ENCODE results near the gene SMPD4. TPM values are rescaled to one million over a fixed set of nuclear protein-coding genes. Genes with fewer than 3 reads are reported as not detected.

The SMPD4 gene
- polyA plus RNA-seq, 1 donor from 2014 or later = 40.6 TPM

- Histone ChIP-seq H3K79me2 (replicated peaks; ENCODE audit: insufficient read depth, low read length) (no peaks in the 10 kb centered on the region), H4K20me1 (ENCODE audit: insufficient read depth) (no peaks in the 10 kb centered on the region), H3K9me3 (ENCODE audit: low read length) (no peaks in the 10 kb centered on the region), H3K4me3 (ENCODE audit: low read length) (no peak overlapping the region), H3F3A (ENCODE audit: insufficient read depth, low read length, poor library complexity, severe bottlenecking) (no peaks in the 10 kb centered on the region), H3K4me2 (ENCODE audit: low read length) (no peak overlapping the region), H3K9me2 (ENCODE audit: insufficient read depth, low read length) (no peaks in the 10 kb centered on the region), H3K27ac (ENCODE audit: low read length) (no peak overlapping the region), H3K36me3 (ENCODE audit: insufficient read depth, low read length) (no peaks in the 10 kb centered on the region), H3K9ac (ENCODE audit: low read length) (no peak overlapping the region), H2AFZ (ENCODE audit: low read depth, low read length) (no peak overlapping the region), H3K27me3 (ENCODE audit: insufficient read depth, low read depth, low read length) (no peaks in the 10 kb centered on the region)
- TF ChIP-seq RAD21 (conservative IDR thresholded peaks at IDR 0.05) (no peak), EP300 (conservative IDR thresholded peaks at IDR 0.05; ENCODE audit: poor library complexity, severe bottlenecking) (no peak), POLR2AphosphoS5 (IDR thresholded peaks at IDR 0.05) (no peak), REST (IDR thresholded peaks at IDR 0.05; ENCODE audit: borderline replicate concordance) (no peak), TAF1 (IDR thresholded peaks at IDR 0.05; ENCODE audit: low read depth) (no peak), SMC3 (conservative IDR thresholded peaks at IDR 0.05; ENCODE audit: poor library complexity) (no peak), MXI1 (conservative IDR thresholded peaks at IDR 0.05; ENCODE audit: poor library complexity, severe bottlenecking) (no peak), EZH2 (IDR thresholded peaks at IDR 0.05; ENCODE audit: borderline replicate concordance, insufficient read depth, low read length, poor library complexity, severe bottlenecking) (no peak)
- TF ChIP-seq, protein P1, sequence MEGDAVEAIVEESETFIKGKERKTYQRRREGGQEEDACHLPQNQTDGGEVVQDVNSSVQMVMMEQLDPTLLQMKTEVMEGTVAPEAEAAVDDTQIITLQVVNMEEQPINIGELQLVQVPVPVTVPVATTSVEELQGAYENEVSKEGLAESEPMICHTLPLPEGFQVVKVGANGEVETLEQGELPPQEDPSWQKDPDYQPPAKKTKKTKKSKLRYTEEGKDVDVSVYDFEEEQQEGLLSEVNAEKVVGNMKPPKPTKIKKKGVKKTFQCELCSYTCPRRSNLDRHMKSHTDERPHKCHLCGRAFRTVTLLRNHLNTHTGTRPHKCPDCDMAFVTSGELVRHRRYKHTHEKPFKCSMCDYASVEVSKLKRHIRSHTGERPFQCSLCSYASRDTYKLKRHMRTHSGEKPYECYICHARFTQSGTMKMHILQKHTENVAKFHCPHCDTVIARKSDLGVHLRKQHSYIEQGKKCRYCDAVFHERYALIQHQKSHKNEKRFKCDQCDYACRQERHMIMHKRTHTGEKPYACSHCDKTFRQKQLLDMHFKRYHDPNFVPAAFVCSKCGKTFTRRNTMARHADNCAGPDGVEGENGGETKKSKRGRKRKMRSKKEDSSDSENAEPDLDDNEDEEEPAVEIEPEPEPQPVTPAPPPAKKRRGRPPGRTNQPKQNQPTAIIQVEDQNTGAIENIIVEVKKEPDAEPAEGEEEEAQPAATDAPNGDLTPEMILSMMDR (IDR thresholded peaks at IDR 0.05; ENCODE audit: poor library complexity, severe bottlenecking) = no peak
These were observed 5.9 kb upstream of the SMPD4 start for GRCh38 chr2:130187268-130187667.

DNA sequence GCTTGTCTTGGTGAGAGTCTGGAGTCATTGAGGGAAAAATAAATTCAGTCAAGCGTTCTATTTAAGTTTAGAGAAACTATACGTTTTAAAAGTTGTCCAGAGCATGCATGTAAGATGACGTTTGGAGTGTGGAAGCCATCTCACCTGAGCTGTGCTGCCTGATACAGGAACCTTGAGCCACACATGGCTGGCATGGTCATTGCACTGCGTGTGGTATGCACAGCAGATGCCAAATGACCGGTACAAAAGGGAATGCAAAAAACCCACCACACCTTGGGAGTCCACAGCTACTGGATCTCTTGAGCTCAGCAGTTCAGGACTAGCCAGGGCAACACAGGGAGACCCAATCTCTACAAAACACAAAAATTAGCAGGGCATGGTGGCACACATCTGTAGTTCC is 5.0 kb upstream of the SMPD4 start:
- Histone ChIP-seq H3K27ac (ENCODE audit: low read length) (no peak overlapping the region), H3K27me3 (ENCODE audit: insufficient read depth, low read depth, low read length) (no peaks in the 10 kb centered on the region), H3K4me2 (ENCODE audit: low read length) (no peak overlapping the region), H3K79me2 (replicated peaks; ENCODE audit: insufficient read depth, low read length) (no peaks in the 10 kb centered on the region), H3K9ac (ENCODE audit: low read length) (no peak overlapping the region), H3K4me3 (ENCODE audit: low read length) (no peak overlapping the region), H2AFZ (ENCODE audit: low read depth, low read length) (no peak overlapping the region), H3K36me3 (ENCODE audit: insufficient read depth, low read length) (no peaks in the 10 kb centered on the region), H3K9me3 (ENCODE audit: low read length) (no peaks in the 10 kb centered on the region), H4K20me1 (ENCODE audit: insufficient read depth) (no peaks in the 10 kb centered on the region), H3K9me2 (ENCODE audit: insufficient read depth, low read length) (no peaks in the 10 kb centered on the region), H3F3A (ENCODE audit: insufficient read depth, low read length, poor library complexity, severe bottlenecking) (no peaks in the 10 kb centered on the region)
- no peak for TF ChIP-seq MXI1 (conservative IDR thresholded peaks at IDR 0.05; ENCODE audit: poor library complexity, severe bottlenecking)
- TF ChIP-seq RAD21 (conservative IDR thresholded peaks at IDR 0.05) = no peak
- no peak for TF ChIP-seq REST (IDR thresholded peaks at IDR 0.05; ENCODE audit: borderline replicate concordance)
- TF ChIP-seq, protein P1 (IDR thresholded peaks at IDR 0.05; ENCODE audit: poor library complexity, severe bottlenecking) = no peak
- TF ChIP-seq TAF1 (IDR thresholded peaks at IDR 0.05; ENCODE audit: low read depth) = no peak
- TF ChIP-seq SMC3 (conservative IDR thresholded peaks at IDR 0.05; ENCODE audit: poor library complexity) = no peak
- TF ChIP-seq EP300 (conservative IDR thresholded peaks at IDR 0.05; ENCODE audit: poor library complexity, severe bottlenecking) = no peak
- no peak for TF ChIP-seq EZH2 (IDR thresholded peaks at IDR 0.05; ENCODE audit: borderline replicate concordance, insufficient read depth, low read length, poor library complexity, severe bottlenecking)

Data from neural cell (in vitro differentiated cells).